Inflammatory macrophage (primary cell): ENCODE data around the gene KCNQ5.
"Not testable (repeated sequence)": the region's sequence is repeated elsewhere in the genome, so short reads cannot be mapped to it uniquely, and the experiment has no call there.

Experiments used
- DNase-seq, 2 donors: peaks; one replicate each; pipeline ENCODE4 v3.0.0-alpha.2; 2020 to 2022

Gene KCNQ5

DNA sequence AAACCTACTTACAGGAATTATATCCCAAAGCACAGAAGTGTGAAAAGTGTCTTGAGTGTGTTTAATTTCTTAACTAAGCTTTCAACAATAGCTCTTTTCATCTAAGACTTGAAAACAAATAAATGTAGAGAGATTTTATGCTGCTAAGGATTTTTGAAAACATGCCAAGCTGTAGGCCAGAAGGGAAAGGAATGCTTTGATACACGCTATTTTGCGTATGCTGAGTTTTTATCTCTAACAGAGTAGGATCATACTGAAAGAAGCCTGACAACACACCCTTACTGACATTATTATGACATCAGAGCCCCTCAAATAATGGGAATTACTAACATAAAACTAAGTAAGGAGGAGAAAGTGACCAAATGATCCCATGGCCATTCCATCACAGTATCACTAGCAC lies 338.0 kb downstream of the KCNQ5 start:
- DNase-seq = no peak

DNA sequence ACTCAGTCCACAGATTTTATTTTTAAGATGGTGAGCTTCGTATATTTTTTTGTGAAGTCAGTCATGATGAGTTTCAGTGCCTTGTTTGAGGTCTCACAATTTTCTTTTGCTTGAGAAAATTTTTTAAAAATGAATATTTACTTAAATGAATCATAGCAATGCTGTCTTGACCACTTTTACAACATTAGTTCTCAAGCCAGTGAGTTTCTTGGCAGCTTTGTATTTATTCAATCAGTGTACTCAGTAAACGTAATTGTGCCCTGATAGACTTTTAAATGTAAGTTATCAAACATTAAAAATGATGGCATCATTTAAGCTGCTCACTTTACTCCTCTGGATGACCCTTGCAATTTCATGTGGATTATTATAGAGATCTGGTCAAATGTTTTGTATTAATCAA lies 342.1 kb downstream of the KCNQ5 start:
- DNase-seq = no peak

DNA sequence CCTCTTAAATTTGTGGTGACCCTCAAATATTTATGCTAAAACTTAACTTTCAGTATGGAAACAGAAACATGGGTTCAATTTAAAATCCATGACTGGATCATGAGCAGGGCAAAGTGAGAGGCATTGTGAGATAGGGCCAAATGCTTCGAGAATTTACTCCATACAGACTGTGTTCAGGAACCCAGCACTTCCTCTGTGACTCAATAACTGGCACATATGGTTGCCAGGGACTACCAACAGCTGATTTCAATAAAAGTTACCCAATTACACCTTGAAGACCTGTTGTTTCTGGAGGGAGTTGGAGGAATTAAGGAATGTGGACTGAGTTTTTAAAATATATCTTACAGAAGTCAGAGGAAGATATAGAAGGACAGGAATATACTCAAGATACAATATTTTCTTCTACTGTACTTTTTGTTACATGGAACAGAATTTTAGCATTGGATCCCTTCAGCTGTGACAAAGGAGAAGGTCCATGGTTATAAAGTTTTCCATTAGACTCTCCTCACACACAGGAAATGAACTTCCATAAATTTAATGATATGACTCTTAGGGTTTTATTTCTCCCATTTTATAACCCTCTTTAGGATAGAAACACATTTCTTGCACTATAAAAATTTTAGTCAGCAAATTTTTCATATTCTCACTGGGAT lies 344.9 kb downstream of the KCNQ5 start:
- peak; percentile 26 to 30 for DNase-seq

DNA sequence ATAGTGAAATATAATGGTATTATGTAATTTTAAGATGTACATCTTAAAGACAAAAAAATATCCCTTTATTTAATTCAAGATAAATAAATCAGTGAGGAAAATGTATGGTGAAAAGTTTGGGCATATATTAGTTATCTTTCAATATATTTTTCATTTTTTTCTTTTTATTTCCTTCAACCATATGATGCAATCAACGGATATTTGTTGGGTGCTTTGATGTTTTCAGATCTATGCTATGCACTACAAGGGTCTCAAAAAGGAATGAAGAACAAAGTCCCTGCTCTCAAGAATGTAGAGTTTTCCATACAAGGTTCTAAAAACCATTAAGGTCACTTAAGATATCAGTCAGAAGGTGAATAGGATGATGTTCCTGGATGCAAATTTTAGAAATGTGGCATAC lies 345.5 kb downstream of the KCNQ5 start:
- DNase-seq = no peak

DNA sequence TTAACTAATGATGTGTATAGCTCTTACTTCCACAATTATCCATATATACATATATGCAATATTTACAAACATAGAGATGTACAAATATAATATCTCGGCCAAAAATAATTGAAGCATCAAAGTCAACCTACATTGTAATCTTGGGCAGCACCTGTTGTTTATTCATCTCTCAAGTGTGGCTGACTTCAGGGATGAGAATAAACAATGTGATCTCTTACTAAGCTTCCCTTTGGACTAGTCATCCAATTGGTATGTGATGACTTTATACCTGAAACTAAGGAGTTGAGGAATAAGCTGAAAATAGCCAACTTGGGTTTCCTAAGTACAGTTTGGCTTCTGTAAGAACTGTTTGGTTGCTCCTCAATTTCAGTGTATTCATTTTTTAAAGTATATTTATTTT lies 346.8 kb downstream of the KCNQ5 start:
- no peak for DNase-seq

DNA sequence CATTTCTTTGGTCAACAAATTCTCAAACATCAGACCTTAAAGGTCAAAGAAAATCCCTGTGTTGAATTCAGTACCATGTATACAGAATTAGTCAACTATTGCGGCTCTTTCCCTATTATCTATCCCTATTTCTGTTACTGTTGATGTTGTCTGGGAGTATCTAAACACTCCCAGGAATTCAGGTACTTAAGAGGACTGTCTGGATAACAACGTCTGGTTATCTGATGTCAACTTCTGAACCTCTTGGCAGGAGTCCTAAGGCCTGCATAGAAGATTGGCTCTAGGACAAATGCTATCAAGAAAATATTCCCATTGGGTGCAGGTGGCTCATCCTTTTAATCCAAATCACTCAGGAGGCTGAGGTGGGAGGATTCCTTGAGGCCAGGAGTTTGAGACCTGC lies 347.8 kb downstream of the KCNQ5 start:
- DNase-seq = no peak

DNA sequence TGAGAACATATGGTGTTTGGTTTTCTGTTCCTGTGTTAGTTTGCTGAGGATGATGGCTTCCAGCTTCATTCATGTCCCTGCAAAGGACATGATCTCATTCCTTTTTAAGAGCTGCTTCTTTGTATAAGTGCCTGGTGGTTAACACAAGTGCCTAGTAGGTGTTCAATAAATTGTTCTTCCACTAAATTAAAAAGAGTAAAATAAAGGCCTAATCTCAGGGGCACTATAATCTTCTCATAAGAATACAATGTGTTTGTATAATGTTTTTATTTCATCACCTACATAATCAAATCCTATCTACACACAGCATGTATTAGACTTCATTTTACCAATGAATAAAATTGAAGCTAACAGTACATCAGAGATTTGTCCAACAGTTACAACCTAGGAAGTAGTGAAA lies 350.7 kb downstream of the KCNQ5 start:
- DNase-seq = no peak

DNA sequence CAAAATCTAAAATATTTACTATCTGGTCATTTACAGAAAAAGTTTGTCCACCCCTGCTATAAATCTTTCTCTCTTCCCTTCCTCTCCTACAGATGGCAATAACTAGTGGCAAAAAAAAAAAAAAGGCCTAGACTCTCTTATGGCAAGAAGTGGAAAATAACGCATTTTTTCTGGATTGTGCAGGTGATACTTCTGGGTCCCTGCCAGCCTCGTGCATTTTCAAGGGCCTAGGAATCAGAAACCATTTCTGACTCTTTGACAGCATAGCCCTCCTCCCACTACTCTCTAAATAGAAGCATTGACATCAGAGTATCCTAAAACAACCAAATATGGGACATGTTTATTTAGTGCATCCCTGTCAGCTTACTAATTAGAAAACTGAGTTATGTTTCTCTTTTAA lies 352.4 kb downstream of the KCNQ5 start:
- DNase-seq = no peak

DNA sequence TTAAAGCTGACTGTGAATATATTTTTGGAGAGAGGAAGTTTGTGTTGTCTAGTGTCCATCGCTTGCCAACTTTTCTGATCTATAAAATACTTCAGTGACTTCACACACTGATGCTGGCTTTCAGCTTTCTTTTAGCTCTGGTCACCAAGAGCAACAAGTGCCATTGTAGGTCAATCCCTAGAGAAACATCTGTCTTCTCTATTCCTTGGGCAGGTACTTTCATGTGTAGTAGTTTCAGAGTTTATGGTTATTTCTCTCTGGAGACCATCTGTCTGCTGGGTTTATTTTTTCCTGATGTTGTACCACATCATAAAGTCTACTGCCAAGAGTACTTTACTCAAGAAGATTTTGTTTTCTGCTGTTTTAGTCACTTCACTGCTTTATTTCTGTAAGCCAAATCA lies 353.5 kb downstream of the KCNQ5 start:
- DNase-seq = no peak

DNA sequence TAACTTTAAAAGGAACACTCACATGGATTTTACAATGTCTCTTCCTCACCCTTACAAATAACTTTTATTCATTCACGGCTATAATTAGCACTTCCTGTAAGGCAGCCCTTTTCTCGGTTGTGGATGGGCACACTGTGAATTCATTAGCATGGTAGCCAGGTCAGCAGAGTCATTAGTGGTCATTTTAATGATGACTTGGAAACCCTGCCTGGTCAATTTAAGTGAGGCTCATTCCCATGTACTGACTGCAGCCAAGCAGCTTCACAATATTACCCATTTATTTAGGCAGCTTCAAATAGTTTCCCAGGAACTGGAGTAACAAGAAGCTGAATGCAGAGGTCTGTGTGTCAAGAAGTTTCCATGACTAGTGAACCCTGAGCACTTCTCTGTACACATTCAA lies 354.6 kb downstream of the KCNQ5 start:
- DNase-seq = no peak

DNA sequence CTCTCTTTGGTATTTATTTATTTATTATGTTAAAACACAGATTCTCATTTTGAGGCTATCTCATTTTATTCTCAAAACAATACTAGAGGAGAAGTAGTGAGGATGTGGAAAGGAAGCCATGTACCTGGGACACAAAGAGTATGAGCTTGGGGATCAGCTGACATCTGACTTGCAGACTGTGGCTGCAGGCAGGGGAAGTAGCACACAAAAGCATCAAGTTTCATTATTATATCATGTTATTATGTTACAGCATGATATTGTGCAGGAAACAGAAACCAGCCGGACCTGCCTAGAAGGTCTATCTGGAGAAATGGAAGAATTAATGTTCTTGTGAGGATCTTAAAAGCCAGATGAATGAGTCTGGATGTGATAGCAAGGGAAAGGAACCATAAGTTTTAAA lies 355.2 kb downstream of the KCNQ5 start:
- DNase-seq = peak; percentile 36 to 47

DNA sequence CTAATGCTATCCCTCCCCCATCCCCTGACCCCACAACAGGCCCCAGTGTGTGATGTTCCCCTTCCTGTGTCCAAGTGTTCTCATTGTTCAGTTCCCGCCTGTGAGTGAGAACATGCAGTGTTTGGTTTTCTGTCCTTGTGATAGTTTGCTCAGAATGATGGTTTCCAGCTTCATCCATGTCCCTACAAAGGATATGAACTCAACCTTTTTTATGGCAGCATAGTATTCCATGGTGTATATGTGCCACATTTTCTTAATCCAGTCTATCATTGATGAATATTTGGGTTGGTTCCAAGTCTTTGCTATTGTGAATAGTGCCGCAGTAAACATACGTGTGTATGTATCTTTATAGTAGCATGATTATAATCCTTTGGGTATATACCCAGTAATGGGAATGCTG lies 356.9 kb downstream of the KCNQ5 start:
- not testable (repeated sequence) for DNase-seq

DNA sequence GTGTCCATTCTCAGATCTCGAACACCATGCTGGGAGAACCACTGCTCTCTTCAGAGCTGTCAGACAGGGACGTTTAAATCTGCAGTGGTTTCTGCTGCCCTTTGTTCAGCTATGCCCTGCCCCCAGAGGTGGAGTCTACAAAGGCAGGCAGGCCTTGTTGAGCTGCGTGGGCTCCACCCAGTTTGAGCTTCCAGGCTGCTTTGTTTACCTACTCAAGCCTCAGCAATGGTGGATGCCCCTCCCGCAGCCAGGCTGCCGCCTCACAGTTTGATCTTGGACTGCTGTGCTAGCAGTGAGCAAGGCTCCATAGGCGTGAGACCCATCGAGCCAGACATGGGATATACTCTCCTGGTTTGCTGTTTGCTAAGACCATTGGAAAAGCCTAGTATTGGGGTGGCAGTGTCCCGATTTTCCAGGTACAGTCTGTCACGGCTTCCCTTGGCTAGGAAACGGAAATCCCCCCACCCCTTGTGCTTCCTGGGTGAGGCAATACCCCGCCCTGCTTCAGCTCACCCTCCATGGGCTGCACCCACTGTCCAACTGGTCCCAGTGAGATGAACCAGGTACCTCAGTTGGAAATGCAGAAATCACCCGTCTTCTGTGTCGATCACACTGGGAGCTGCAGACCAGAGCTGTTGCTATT lies 362.4 kb downstream of the KCNQ5 start:
- DNase-seq = not testable (repeated sequence)

DNA sequence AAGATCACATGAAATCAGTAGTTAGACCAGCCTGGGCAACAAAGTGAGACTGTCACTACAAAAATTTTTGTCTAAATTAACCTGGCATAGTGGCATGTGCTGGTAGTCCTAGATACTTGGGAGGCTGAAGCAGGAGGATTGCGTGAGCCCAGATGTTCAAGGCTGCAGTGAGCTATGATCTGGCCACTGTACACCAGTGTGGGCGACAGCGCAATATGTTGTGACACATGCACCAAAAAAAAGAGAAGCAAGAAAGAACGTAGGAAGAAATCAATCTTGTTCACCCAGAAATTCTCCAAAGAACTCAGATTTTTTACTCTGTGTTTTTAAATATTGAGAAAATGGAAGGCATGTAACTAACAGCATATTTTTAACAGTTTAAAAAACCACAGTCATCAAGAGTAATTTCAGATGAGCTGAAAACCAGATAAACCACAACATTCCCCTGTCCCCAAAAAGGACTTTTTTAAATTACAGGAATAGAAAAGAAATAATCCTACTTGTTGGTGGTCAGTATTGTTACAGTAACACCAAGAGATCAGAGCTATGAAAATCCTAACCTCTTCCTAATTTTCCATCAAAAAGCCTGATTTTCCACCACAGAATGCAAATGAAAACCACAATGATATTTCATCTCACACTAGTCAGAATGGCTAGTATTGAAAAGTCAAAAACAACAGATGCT lies 363.3 kb downstream of the KCNQ5 start:
- peak; percentile 74 to 85 for DNase-seq

DNA sequence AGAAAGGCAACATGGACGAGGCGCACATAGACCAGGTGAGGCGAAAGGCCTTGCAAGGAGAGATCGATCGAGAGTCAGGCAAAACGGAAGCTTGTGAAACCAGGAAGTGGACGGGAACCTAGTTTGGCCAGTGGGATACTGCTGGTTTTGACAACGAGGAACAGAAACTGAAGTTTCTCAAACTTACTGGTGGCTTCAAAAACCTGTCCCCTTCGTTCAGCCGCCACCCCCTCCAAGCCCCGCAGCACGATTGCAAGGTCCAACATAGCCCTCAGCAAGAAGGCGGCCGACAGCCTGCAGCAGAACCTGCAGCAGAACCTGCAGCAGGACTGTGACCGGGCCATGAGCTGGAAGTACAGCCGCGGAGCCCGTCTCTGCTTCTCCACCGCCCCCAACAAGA lies 365.4 kb downstream of the KCNQ5 start:
- DNase-seq = peak; percentile 41 to 65

DNA sequence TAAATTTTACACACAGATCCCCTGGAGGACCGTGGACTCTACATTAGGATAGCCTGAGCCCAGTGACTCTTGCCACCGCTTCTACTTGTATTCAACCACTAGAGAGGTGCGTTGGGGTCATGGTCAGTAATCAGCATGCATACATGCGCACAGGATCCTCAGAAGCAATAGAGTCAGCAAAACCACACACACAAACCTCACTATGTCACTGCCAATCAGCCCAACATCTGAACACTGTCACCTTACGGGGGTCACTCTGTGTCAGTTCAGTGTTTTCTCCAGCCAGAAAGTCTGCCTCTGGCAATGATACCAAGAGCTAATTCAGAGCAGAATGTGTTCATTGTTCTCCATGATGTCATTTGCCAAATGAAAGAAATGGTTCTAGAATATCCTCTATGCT lies 378.1 kb downstream of the KCNQ5 start:
- DNase-seq = no peak

DNA sequence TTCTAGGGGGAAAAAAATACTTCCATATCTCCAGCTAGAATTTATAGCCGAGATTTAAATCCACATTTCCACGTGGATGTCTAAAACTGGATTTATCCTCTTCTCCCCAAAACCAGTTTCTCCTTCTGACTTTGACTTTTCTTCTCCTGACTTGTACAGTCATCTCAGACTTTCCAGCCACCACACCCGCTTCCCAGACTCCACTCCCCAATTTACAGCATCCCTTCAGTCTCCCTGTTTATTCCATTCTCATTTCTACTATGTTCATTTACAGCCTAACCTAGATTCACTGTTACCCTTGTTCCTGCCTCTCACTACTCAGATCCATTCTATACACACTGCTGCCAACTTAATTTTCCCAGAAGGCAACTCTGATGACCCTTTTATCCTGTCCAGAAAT lies 378.6 kb downstream of the KCNQ5 start:
- DNase-seq = no peak

DNA sequence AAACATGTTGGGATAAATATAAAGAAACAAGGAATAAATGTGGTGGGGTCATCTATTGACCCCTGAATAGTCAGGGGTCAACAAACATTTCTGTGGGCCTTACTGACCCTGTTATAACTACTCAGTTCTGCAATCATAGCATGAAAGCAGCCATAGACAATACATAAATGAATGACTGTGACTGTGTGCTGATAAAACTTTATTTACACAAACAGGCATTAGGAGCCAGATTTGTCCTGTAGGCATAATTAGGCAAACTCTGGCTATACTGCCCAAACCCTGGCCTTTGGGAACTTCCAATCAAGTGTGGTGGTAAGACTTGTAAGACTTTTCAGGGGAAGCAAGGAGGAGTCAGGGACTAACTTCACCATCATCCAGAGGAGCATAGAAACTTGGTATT lies 380.7 kb downstream of the KCNQ5 start:
- DNase-seq = no peak

DNA sequence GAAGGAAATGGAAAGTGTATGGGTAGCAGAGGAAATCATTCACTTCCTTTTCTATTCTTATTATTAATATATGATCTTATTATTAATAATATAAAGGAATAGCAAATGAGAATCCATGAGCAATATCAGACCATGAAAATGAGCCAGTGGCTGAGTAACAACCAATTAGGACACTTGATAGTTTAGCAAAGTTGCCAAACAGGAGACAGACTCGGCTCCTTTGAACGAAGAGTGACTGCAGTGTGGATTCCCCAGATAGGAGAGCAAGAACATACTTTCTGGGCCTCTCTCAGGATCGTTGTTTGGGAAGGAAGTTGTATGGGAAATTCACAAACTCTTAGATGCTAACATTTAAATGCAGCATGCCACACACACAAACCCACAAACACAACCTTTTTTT lies 381.4 kb downstream of the KCNQ5 start:
- no peak for DNase-seq

DNA sequence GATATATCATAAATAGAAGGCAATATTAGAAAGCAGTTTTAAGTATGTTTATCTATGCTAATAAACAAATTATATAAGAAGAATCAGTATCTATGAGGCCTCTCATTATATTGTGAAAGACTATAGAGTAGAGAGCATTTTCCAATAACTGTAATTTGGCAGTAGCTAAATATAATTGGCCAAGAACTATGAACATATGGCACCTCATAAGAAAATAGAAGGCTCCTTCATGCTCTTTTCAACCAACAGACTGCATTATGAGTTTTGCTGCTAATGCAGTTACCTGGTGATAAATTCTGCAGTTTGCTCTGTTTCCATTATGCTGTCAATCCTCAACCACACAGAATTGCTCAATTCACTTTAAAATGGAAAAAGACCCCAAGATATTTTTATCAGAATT lies 382.4 kb downstream of the KCNQ5 start:
- no peak for DNase-seq

DNA sequence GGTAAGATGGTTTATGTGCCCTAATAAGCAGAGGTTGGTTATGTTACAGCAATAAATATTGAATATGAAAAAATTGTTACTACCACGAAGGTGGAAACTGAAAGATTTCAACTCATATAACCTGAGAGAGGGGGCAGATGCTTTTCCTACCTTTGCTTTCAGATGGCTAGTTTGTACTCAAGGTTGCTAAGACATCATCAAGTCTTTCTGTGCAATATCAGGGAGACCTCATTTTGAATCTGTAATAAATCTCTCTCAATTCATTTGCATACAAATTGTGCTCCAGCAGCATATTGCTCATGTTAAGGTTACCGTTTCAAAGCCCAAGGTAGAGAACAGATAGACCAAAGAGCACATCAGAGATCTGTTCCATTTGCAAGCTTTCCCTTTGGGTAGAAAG lies 383.0 kb downstream of the KCNQ5 start:
- no peak for DNase-seq

DNA sequence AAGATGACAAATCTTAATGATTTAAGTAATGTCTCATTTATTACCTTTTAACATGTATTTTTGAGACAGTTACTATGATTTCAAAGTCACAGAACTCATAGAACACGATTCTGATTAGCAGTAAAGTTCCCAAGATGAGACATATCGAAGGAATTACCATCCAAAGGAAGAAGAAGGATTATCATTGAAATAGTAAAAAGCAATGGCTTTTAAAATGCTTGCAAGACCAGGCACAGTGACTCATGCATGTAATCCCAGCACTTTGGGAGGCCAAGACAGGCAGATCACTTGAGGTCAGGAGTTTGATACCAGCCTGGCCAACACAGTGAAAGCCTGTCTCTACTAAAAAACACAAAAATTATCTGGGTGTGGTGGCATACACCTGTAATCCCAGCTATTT lies 384.3 kb downstream of the KCNQ5 start:
- no peak for DNase-seq

DNA sequence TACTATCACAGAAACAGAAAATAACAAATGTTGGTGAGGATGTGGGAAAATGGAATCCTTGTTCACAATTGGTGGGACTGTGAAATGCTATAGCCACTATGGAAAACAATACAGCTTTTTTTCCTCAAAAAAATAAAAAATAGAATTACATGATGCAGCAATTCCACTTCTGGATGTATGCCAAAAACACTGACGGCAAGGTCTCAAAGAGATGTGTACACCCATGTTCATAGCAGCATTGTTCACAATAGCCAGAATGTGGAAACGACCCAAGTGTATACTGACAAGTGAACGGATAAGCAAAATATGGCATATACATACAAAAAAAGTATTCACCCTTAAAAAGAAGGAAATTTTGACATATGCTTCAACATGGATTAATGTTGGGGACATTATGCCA lies 390.1 kb downstream of the KCNQ5 start:
- DNase-seq = no peak

DNA sequence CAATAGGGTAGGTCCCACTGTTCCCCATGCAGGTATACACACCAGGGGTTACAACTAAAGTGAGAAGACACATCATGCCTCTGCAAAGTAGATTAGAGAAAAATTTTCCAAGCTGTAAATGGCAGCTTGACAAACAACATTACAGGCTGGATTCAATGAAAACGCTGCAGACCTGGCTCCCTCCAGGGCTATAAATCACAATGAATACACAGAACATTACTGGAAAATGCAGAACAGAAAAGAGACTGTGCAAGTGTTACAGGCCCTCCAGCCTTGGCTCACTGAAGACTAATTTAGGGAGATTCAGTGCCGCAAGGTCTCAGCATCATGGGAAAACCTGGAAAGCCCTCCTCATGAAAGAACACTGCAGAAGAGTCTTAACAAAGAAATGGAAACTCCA lies 395.6 kb downstream of the KCNQ5 start:
- DNase-seq = no peak
